Stimulated activated CD4-positive, alpha-beta T cell treated with anti-CD3 and anti-CD28 coated beads, Interleukin-1b, Interleukin-23, amount 100 ng/mL, for 4 hours (primary cell): ENCODE results near the gene C10orf95.

Experiments
- DNase-seq, 2 donors: peaks; one replicate each; pipeline ENCODE4 v3.0.0-alpha.2; 2020; ENCODE audit warnings: low read depth in 2 of 2

Gene C10orf95

DNA sequence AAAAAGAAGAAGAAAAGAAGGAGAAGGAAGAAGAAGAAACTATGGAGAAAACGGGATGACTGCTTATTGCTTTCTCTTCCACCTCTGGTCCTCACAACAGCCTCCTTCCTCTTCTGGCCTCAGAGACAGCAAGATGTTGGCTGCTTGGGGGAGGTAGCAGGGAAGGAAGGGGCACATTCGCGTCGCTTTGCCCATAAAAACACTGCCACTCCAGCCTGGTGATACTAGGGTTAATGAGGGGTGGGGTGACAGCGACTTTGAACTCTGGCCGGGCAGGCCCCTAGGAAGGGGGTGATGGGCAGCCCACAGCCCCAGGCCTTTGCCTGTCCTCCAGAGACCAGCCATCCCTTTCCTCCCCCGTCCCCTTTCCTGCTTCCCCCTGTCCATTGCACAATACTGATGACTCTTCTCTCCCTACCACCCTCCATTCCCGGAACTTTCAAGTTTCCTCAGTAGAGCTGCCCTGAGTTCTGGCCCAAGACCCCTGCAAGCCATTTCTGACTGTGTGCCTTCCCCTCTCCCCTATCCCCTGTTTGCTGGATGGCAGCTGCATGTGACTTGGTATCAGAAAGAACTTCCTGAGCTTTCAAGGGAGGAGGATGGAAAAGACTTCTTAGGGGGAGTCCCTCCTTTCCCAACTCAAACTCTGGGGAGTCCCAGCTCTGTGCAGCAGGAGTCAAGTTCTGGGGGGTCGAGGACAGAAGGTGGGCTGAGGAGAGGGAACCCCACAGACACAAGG lies 16.8 kb downstream of the C10orf95 start:
- DNase-seq, result no peak

DNA sequence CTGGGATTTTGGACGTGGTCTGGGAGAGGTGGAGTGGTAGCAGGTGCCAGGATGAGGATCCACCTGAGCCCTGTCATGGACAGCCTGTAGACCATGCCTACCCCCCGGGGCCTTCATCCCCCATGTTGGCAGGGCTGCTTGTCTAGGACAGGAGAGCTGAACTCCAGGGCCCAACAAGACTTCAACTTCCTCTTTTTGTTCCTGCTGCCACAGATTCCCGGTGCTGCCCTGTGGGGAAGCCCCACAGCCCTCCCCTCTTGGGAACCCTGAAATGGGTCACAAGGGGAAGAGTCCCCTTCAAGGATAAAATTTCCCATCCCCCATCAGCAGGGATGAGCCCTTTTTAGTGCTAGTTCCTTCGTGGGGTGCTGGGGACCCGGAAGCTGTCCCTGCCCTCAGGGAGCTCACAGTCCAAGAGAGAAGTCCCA lies 17.7 kb downstream of the C10orf95 start:
- DNase-seq, result no peak

DNA sequence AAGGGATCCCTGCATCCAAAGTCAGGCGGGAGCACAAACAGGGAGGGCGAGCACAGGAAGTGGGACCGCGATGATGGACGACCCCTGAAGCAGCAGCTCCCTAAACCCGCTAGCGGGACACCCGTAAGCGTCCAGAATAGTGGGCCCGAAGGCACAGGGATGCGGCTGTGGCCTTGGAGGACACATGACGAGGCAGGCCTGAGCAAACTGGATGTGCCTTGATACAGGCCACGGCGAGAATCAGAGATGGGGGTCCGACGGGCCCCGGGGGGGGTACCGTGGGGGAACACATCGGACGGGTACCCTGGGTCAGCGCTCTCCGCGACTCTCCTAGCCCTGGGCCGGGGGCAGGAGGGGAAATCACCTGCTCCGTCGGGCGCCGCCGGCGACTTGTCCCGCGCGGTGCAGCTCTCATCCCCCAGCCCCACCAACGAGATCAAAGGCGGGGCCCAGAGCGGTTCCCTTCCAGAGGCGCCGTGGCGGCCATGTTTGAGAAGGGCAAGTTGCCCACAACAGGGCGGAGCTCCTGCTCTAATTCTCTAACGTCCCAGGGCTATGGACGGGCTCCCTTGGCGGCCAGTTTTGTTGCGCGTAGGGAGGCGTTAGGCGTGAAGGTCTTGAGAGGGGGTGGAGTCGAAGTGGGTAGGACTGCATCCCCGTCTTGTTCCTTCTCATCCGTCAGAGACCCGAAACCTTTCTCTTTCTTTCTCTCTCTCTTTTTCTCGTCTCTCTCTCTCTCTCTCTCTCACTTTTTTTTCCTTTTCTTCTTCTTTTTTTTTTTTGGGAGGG lies 19.0 kb downstream of the C10orf95 start, which contains the start of gene CUEDC2:
Gene CUEDC2, minus strand, starts transcription at position 413 of the 789 bp plus-strand sequence. CDS start 7,386 bp downstream, outside the sequence.
- peak; percentile 95 to 96 for DNase-seq

DNA sequence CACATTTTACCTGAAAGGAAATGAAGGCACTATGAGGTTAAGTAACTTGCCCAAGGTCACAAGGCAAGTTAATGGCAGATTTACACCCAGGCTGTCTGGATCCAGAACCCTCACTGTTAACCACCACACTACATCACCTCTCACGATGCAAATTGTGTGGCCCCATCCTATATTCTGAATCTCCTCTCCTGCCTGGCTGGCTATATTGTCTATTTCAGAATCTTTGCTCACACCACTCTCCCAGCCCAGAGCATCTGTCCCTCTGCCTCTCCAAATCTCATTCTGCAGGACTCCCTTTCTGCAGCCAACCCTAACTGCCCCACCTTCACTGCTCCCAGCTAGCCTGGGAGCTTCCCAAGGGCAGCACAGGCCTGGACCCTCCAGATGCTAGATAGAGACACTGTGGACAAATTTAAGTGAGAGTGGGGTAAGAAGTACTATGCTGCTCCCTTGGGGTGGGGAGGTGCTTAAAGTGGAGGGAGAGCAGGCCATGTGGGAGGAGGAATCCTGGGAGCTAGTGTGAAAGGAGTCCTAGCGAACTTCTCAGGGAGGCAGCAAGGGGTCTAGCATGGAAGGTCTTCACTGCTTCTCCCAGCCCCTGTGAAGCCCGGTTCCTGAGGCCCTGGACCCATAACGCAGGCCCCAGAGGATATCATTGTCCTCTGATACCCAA lies 19.8 kb downstream of the C10orf95 start:
- DNase-seq, result no peak

DNA sequence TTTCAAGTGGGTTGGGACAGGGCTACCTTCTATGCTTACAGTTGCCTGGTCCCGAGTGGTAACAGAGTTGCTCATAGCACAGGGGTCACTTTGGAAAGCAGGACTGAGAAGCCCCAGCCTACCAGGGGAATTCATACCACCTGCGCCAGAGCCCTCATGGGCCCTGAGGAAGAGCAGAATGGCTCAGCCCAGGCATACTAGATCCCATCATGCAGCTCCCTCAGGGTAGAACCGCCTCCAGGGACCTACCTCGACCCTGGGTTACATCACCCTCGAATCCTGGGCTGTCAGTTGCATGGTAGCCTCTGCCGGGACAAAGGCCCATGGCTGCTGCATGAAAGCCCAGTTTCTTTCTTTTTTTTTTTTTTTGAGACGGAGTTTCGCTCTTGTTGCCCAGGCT lies 21.9 kb downstream of the C10orf95 start:
- no peak for DNase-seq

DNA sequence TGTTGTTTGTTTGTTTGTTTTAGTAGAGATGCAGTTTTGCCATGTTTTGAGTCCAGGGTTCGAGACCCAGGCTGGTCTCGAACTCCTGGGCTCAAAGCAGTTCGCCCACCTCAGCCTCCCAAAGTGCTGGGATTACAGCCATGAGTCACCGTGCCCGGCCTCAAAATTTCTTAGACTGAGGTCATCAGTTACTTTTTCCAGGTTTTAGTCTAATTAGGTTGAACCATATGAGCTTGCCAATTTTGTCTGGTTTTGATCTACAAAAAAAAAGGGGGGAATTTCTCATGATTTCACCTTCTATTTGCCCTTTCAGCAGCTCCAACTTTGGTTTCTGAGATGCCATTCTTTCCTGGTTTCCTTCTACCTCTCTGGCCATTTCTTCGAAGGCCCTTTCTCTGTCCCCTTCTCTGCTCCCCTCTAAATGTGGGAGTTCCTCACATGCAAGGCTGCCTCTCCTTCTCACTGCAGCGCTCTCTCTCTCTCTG lies 24.5 kb downstream of the C10orf95 start:
- DNase-seq, result no peak

DNA sequence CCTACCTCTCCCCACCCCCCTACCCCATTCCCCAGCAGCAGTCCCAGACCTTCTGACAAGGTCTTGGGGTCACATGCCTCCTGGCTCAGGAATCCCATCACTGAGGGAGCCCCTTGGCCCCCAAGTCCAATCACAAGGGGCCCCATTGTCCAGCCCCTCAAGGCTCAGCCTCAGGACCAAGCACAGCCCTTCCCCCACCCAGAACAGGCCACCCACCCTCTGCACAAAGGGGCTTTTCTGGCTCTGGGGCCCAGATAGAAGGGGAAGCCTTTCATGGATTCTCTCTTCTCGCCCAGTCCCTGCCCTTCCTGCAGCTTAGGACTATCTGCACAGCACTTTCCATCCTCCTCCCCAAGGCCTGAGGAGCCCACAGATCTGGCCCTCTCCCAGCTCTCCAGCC lies 25.9 kb downstream of the C10orf95 start:
- DNase-seq, result no peak

DNA sequence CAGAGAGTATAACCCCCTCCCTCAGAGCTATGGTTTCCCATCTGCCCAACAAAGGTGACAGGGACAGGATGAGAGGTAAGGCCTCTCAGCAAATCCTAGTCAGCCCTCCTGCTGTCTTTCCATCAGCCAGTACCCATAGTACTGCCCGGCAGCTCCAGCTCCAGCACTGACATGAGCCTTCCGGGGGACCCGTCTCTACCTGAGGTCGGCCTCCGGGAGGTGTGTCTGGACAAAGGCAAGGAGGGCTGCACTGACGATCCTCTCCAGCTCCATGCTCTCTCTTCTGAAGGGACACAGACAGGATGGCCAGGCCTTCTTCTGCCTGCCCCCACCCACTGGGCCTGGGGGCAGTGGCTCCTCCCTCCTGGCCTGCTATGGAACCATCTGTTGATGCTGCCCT lies 26.4 kb downstream of the C10orf95 start:
- DNase-seq, result no peak

DNA sequence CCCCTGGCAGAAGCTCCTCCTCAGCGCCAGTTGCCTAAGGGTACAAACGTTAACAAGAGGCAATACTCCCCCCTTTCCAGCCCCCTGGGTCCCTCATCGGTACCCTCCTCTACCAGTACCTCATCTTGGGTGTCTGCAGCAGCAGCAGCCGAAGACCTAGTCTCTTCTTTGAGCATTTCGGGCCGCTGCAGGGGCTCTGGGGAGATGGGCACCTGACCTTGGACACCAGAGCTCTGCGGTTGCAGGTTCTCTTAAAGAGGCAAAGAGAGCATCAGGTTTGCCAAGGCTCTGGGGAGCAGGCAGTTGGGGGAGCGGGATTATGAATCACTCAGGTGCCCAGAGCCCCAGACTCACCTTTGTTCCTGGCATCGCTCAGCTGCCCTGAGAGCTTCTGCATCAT lies 27.2 kb downstream of the C10orf95 start:
- DNase-seq, result no peak

DNA sequence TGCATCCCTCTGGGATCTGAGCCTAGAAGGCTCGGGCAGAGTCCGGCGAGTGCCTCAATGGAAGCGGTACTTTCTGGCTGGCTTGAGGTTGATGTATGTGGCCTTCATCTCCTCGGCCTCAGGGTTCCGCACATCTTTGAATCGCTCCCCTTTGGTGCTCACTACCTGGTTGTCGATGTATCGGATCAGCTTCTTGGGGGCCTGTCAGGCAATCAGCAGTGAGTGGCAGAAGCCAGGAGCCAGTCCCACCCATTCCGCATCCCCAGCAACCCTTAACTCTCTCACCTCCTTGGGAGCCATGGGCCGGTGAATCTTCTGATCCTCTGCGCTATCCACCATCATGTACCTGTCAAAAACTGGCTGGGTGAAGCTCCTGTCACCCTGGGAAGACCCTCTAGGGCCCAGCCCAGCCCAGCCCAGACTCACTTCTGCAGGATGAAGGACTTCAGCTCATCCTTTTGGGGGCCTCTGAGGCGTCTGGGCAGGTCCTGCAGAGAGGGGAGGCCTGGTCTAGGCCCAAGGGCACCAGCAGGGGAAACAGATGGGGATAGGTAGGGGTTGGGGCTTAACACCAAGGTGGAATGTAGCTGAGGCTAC lies 27.9 kb downstream of the C10orf95 start:
- no peak for DNase-seq

DNA sequence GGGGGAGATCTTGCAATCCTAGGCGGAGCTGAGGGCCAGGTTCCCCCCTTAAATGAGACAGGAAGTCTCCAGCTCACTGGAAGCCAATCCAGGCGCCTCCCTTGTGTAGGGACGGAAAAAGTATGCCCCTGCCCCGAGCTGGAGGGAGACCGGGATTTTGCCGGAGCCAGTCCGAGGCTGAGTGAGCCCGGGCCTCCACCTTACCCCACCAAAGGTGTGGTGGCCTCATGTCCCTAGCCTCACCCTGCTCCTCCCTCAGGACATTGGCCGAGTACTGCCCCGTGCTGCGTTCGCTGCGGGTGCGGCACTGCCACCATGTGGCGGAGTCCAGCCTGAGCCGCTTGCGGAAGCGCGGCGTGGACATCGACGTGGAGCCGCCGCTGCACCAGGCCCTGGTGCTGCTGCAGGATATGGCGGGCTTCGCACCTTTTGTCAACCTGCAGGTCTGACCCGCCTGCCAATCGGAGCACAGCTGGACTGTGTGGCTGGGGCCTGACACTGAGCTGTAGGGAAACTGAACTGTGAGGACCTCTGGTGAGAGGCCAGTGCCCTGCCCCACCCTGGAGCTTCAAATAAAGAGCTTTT lies 28.7 kb downstream of the C10orf95 start:
- DNase-seq, result peak in 1 of 2 donors; percentile 48

DNA sequence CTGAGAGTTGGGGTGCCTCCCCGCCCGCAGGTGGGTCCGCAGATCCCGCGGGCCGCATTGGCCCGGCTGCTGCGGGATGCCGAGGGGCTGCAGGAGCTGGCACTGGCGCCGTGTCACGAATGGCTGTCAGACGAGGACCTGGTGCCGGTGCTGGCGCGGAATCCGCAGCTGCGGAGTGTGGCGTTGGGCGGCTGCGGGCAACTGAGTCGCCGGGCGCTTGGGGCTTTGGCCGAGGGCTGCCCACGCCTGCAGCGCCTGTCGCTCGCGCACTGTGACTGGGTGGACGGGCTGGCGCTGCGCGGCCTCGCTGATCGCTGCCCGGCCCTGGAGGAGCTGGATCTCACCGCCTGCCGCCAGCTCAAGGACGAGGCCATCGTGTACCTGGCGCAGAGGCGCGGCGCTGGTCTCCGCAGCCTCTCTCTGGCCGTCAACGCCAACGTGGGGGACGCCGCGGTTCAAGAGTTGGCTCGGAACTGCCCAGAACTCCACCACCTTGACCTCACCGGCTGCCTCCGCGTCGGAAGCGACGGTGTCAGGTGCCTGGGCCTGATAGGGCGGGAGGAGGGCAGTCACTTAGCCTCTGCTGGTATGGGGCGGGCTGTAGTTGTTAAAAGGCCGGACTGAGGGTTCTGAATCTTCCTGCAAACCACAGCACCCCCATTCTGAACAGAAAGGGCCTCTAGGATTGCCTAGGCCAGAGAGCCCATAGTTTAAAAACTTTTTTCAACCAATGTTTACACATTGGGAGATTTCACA lies 29.4 kb downstream of the C10orf95 start:
- no peak for DNase-seq

DNA sequence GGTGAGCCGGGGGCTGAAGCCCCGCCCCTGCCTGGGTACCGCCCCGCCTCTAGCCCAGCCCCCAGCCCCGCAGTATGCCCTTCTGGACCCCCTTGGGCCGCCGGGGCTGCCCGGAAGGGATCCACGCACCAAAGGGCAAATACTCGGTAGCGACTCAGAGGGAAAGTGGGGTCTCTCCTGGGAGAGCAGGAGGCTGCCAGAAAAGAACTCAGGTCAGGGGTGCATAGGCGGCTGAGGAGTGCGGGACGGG lies 29.9 kb downstream of the C10orf95 start:
- DNase-seq, result no peak

DNA sequence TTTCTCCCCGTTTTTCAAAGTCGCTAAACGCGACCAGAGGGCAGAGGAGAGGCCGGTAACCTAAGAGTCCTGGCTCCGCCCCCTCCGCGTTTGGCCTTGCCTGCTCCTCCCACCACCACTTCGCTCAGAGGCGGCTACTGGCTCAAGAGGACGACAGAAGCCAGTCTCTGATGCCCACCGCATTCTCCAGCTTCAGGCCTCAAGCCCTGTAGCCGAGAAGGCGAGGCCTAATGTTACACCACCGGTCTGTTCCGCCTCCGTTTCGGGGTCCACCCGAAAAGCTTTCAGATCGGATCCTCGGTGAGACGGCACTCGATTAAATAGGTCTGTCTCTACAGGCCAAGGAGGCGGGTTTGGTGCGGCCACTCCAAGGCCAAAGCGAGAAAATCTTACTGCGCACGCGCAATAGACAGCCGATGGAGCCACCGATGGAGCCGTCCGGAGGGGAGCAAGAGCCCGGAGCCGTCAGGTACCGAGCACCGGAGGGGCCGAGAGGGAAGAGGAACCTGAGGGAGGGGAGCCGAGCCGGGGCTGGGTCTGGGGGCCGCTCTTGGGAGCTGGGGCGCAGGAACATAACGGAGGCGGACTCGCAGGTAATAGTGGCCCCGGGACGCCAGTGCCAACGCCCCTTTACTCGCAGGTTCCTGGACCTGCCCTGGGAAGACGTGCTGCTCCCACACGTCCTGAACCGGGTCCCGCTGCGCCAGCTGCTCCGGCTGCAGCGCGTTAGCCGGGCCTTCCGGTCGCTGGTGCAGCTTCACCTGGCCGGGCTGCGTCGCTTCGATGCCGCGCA lies 30.4 kb downstream of the C10orf95 start, which contains the start of gene FBXL15:
Gene FBXL15, plus strand, starts transcription at position 123 of the 793 bp plus-strand sequence. Its CDS starts 294 bp downstream, at position 417.
- peak; percentile 90 to 94 for DNase-seq

DNA sequence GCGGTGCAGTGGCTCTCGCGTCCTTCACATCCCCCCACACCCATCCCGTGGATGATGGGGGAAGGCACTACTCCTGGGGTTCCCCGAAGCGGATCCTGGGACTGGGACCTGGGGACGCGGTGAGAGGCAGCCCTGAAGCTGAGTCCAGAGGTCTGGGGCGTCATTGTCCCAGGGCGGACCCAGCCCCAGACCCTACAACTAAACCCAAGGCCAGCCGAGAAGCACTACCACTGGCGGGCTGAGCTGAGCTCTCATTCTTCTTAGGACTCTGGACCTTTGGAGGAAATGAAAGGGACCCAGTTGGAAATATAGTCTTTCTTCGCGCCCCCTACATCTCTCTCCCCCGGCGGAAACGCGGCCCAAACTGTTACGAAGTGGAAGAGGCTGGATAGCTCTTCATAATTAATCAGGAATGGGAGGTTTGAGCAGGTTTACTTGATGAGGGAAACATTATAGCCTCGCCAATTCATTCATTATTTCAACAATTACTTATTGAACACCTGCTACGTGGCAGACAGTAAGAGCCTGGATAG lies 31.1 kb downstream of the C10orf95 start:
- no peak for DNase-seq

DNA sequence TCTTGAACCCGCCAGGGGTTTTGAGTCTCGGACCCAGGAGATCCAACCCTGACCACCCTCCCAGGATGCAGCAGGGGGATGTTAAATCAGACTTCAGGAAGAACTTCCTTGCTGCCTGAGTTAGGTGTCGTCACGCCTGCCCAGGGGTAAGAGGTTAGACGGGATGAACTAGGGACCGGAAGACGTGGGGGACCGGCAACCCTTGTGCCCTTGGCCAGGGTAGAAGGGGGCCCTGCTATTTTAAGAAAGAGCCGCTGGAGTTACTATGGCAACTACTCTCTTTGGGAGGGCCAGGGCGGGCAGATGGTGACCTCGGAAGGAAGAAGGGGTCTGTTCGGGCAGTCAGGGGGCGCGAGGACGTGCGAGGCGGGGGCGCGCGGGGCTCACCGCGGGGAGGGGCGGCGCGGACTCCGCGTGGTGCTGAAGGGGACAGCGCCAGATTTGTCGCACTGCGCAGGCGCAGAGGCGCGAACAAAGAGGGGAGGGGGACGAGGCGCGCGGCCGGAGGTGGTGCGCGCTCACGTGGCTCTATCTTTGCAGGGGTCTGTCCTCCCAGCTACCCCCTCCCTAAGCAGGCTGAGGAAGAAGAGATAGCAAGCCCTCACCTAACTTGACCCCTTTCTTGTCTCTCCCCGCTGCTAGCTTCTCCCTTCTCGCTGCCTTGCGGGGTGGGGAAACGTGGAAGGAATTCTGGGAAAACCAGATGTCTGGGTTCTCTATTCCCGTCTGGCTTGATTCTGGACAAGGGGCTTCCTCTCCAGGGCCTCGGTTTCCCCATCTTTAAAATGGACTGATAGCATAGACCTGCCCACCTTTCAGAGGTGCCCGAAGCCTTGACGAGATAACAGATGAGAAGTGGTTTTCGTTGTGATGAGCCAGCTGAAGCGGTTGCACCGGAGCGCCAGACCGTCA lies 31.8 kb downstream of the C10orf95 start:
- DNase-seq, result peak; percentile 56 to 60

DNA sequence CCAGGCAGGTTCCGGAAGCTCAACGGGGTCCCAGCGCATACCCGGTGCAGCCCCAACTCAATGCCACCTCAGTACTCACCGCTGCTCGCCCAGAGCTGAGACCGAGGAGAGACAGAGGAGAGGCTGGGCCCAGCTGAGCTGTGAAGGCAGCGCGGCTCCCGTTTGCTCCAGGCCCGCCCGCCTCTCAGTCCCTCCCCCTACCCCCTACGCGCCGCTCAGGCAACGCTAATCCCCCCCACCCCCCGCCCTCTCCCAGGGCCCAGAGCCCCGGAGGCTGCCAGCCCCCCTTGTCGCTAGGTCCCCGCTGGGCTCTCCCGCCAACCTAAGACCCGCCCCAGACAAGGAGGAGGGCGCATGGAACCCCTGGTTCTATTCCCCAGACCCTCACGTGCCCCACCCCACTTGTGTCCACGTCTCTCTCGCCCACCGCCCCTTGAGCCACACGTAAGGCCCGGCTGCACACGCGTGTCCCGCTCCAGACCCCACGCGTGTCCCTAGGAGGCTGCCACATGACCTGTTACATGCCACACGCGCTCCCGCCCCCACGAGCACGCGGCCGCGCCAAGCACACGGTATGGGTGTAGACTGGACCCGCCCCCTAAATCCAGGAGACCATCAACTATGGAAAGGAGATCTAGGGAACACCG lies 32.6 kb downstream of the C10orf95 start, which contains the start of gene PSD:
Gene PSD, minus strand, starts transcription at position 164 of the 647 bp plus-strand sequence. CDS start 1,747 bp downstream, outside the sequence.
- DNase-seq, result no peak

DNA sequence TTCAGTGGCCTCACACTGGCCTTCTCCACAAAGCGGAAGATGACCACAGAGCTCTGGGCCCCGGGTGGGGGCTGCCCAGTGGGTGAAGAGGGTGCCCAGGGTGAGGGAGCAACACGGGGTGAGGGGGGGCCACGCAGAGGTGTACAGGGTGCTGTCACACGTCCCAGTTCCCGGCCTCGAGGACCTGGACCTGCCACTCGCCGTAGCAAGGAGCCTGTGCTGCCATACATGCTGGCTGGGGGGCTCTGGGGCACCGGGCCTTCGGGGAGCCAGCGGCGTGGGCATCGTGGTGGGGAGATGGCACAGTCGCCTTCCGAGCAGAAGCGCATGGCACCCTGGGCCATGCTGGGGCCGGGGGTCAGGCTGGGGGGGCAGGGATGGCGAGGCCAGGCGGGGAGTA lies 34.6 kb downstream of the C10orf95 start:
- DNase-seq, result no peak
